Ascending aorta (tissue), 2 donors: ENCODE measurements around the gene FCSK. TPM values are rescaled to one million over a fixed set of nuclear protein-coding genes. Genes with fewer than 3 reads are reported as not detected.
"Not testable (repeated sequence)": the region's sequence is repeated elsewhere in the genome, so short reads cannot be mapped to it uniquely, and the experiment has no call there.

Source experiments
- DNase-seq, 2 donors: peaks; one replicate each; pipeline ENCODE4 v3.0.0-alpha.2; 2019; ENCODE audit warnings: low spot score in 2 of 2
- H3K27ac ChIP-seq, 2 donors: fragments of 200-600 bp; sonication (generic); one replicate each; pipeline ENCODE4 v1.5.1; 2016 to 2017; ENCODE audit warnings: mild to moderate bottlenecking in 1 of 2
- H3K27me3 ChIP-seq: fragments of 200-600 bp; sonication (generic); one replicate; pipeline ENCODE4 v1.5.1; 2017
- H3K36me3 ChIP-seq, 2 donors: fragments of 200-600 bp; sonication (generic); one replicate each; pipeline ENCODE4 v1.5.1; 2016
- H3K4me1 ChIP-seq, 2 donors: fragments of 200-600 bp; sonication (generic); one replicate each; pipeline ENCODE4 v1.5.1; 2016 to 2017; ENCODE audit warnings: mild to moderate bottlenecking in 1 of 2
- H3K4me3 ChIP-seq, 2 donors: fragments of 200-600 bp; sonication (generic); one replicate each; pipeline ENCODE4 v1.5.1; 2016 to 2017; ENCODE audit warnings: mild to moderate bottlenecking in 1 of 2
- H3K9me3 ChIP-seq, 2 donors: fragments of 200-600 bp; sonication (generic); one replicate each; pipeline ENCODE4 v1.5.1; 2016
- intact Hi-C: fragments of 100-400 bp; cut with DNase I; formaldehyde crosslinking; loops from one replicate; pipeline ENCODE4 v1.15.1; 2023
- total RNA-seq: library from RNA; depleted of rRNA; stranded (reverse); fragments of >200 nt; gene quantifications from one replicate; pipeline ENCODE4 v1.1.0, GENCODE V29; 2016
- TF ChIP-seq, protein P1 (sequence below), 3 experiments: fragments of 200-600 bp in 2 of 3; fragments of 450-650 bp in 1 of 3; sonication (generic) in 2 of 3; IDR thresholded peaks; one replicate each; pipeline ENCODE4 v1.5.1; 2016 to 2019; ENCODE audit warnings: antibody characterized with exemption in 3 of 3, mild to moderate bottlenecking in 1 of 3, moderate library complexity in 1 of 3

The FCSK gene
- 54.5 TPM for total RNA-seq

DNA sequence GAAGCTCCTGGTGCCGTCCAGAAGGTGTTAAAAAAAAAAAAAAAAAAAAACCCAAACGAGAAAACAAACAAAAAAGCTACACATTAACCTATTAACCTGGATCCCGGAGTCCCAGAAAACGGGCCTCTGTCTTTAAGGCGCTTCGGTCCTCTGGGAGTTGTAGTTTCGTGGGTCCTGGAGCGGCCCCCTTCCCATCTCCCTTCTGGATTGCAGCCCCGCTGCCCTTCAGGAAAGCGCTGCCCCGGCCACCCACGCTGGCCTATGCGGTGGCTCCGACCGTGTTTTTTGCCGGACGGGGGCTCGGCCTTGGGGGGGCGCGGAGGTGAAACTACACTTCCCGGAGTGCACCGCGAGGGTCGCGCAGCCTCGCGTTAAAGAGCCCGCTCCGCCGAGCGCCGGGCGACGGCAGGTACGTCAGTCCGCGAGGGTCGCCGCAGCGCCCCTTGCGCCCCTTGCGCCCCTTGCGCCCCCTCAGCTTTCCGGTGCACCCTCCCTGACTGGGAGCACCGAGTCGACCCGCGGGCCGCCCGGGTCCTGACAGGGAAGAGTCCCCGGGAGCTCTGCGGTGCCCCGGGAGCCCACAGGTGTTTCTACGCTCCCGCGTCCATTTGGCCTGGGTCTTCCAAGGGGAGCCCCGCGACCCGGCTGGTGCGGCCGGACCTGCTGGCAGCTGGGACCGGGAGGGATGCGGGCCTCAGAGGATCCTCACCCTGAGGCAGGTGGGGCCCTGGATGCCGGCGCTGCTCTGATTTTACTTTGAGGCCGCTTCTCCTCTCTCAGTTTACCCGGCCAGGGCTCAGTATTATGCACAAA is at the start of gene FCSK:
Gene FCSK (plus strand): TSS at position 374 of the 813 bp plus-strand sequence. CDS start 8,596 bp downstream, outside the sequence.
- H3K9me3 ChIP-seq = no peaks in the 10 kb centered on the region
- no peaks in the 10 kb centered on the region for H3K27me3 ChIP-seq
- intact Hi-C loops = loop anchor here (1.0 kb wide), 2 partner anchors 15 to 73 kb away; partner anchors contain the start of gene ST3GAL2
- TF ChIP-seq, protein P1, sequence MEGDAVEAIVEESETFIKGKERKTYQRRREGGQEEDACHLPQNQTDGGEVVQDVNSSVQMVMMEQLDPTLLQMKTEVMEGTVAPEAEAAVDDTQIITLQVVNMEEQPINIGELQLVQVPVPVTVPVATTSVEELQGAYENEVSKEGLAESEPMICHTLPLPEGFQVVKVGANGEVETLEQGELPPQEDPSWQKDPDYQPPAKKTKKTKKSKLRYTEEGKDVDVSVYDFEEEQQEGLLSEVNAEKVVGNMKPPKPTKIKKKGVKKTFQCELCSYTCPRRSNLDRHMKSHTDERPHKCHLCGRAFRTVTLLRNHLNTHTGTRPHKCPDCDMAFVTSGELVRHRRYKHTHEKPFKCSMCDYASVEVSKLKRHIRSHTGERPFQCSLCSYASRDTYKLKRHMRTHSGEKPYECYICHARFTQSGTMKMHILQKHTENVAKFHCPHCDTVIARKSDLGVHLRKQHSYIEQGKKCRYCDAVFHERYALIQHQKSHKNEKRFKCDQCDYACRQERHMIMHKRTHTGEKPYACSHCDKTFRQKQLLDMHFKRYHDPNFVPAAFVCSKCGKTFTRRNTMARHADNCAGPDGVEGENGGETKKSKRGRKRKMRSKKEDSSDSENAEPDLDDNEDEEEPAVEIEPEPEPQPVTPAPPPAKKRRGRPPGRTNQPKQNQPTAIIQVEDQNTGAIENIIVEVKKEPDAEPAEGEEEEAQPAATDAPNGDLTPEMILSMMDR (IDR thresholded peaks at IDR 0.05) = no peak
- peaks cover 0 to 6% of the 10 kb centered on the region in 2 donors for H3K4me1 ChIP-seq
- H3K4me3 ChIP-seq = peak within 1 kb of the TSS; percentile 87 to 97
- H3K36me3 ChIP-seq = no peaks in the 10 kb centered on the region
- peak in 1 of 2 donors; percentile 75 for DNase-seq
- H3K27ac ChIP-seq = peak within 1 kb of the TSS; percentile 85 to 94

- intact Hi-C loops = not testable (repeated sequence)
These were observed 48.3 kb upstream of the FCSK start for GRCh38 chr16:70406104-70406503.

GRCh38 chr16:70407811-70408274 is 46.6 kb upstream of the FCSK start:
- TF ChIP-seq, protein P1 (IDR thresholded peaks at IDR 0.05) = no peak
- no peak for DNase-seq
- no peaks in the 10 kb centered on the region for H3K4me1 ChIP-seq
- H3K36me3 ChIP-seq = no peaks in the 10 kb centered on the region
- H3K4me3 ChIP-seq = no peak overlapping the region
- H3K27ac ChIP-seq = no peak overlapping the region
- intact Hi-C loops = no loop called here
- H3K27me3 ChIP-seq = no peaks in the 10 kb centered on the region
- H3K9me3 ChIP-seq = no peaks in the 10 kb centered on the region

More at GRCh38 chr16:70406104-70406503, 48.3 kb upstream of the FCSK start:
- not testable (repeated sequence) for H3K36me3 ChIP-seq, H3K4me1 ChIP-seq, H3K27ac ChIP-seq, DNase-seq, H3K27me3 ChIP-seq, H3K4me3 ChIP-seq, H3K9me3 ChIP-seq

GRCh38 chr16:70410734-70411133 is 43.7 kb upstream of the FCSK start:
- Histone ChIP-seq H3K9me3 (no peaks in the 10 kb centered on the region), H3K4me3 (no peak overlapping the region), H3K4me1 (no peaks in the 10 kb centered on the region), H3K27ac (no peak overlapping the region), H3K36me3 (no peaks in the 10 kb centered on the region), H3K27me3 (no peaks in the 10 kb centered on the region)
- no peak for DNase-seq
- TF ChIP-seq, protein P1 (IDR thresholded peaks at IDR 0.05) = no peak
- intact Hi-C loops = no loop called here

GRCh38 chr16:70412385-70412784 is 42.0 kb upstream of the FCSK start:
- DNase-seq = no peak
- H3K27me3 ChIP-seq = no peaks in the 10 kb centered on the region
- H3K36me3 ChIP-seq = no peaks in the 10 kb centered on the region
- TF ChIP-seq, protein P1 (IDR thresholded peaks at IDR 0.05) = no peak
- intact Hi-C loops = no loop called here
- no peak overlapping the region for H3K4me3 ChIP-seq
- H3K4me1 ChIP-seq = no peaks in the 10 kb centered on the region
- H3K9me3 ChIP-seq = no peaks in the 10 kb centered on the region
- H3K27ac ChIP-seq = no peak overlapping the region

DNA sequence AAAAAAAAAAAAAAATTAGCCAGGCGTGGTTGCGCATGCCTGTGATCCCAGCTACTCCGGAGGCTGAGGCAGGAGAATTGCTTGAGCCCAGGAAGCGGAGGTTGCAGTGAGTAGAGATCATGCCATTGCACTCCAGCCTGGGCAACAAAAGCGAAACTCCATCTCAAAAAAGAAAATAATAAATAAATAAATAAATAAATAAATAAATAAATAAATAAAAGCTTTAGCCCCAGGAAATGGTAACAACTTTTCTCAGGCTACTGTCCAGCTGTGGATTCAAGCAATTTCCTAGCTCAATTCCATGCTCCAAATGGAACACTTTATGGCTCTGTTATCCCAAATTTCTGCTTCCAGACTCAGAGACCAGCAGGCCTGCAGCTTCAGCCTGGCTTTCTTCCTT is 40.8 kb upstream of the FCSK start:
- intact Hi-C loops, H3K27ac ChIP-seq, H3K36me3 ChIP-seq, H3K4me3 ChIP-seq, H3K9me3 ChIP-seq, H3K27me3 ChIP-seq, H3K4me1 ChIP-seq, DNase-seq: not testable (repeated sequence)
